ENCODE measurements around the gene SMARCC1.

Gene SMARCC1

DNA sequence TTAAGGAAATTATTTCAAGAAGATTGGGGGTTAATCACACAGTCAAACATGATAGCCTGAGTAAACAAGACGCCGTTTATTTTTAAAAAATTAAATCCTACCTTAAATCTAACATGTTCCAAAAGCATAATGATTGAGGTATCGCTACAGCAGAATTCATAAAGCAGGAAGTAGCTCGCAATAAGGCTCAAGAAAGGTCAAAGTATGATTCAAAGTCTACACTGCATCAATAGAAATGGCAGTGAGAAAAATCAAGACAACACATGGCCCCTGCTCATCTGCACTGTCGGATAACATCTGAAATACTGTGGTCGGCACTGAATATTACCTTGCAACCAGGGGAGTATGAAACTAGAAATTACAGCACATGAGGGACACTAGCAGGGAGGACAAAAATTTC, 93.2 kb downstream of the SMARCC1 start:
- TF ChIP-seq SUZ12 (IDR thresholded peaks at IDR 0.05; ENCODE audit: extremely low read depth, insufficient read depth, insufficient read length) (no peak), YY1 (IDR thresholded peaks at IDR 0.05; ENCODE audit: insufficient read depth, insufficient read length) (no peak), ZNF274 (IDR thresholded peaks at IDR 0.05; ENCODE audit: low read depth, low read length) (no peak)
- no peak overlapping the region for H3K9ac ChIP-seq (ENCODE audit: insufficient read length, low read depth)
- H3K4me1 ChIP-seq (ENCODE audit: insufficient read depth, insufficient read length), result no peaks in the 10 kb centered on the region
- no peaks in the 10 kb centered on the region for H3K9me3 ChIP-seq (ENCODE audit: insufficient read depth, low read length)
- H3K4me3 ChIP-seq (ENCODE audit: insufficient read length, low read depth), result no peak overlapping the region
- DNase-seq (ENCODE audit: low read depth, low spot score), result no peak
- no peaks in the 10 kb centered on the region for H3K27me3 ChIP-seq (ENCODE audit: insufficient read depth, insufficient read length)
- H3K36me3 ChIP-seq (ENCODE audit: insufficient read depth, insufficient read length, low read length), result peaks cover 93% of the 10 kb centered on the region

DNA sequence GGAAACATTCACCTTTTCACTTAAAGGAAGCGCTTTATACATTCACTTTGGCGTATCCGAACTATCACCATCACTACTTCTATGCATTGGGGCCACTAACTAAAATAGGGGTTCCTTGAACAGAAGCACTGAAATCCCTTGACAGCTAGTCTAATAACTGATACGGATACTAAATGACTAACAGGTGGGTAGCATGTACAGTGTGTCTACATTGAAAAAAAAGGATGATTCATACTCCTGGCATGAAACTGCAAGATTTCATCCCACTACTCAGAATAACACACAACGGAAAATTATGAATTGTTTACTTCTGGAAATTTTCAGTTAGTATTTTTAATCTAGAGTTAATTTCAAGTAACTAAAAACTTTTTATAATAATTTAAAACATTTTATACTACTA, 96.7 kb downstream of the SMARCC1 start:
- no peaks in the 10 kb centered on the region for H3K27me3 ChIP-seq (ENCODE audit: insufficient read depth, insufficient read length)
- H3K4me1 ChIP-seq (ENCODE audit: insufficient read depth, insufficient read length), result no peaks in the 10 kb centered on the region
- no peak overlapping the region for H3K4me3 ChIP-seq (ENCODE audit: insufficient read length, low read depth)
- H3K9me3 ChIP-seq (ENCODE audit: insufficient read depth, low read length), result no peaks in the 10 kb centered on the region
- H3K9ac ChIP-seq (ENCODE audit: insufficient read length, low read depth), result no peak overlapping the region
- peaks cover 78% of the 10 kb centered on the region for H3K36me3 ChIP-seq (ENCODE audit: insufficient read depth, insufficient read length, low read length)
- no peak for DNase-seq (ENCODE audit: low read depth, low spot score)
- TF ChIP-seq YY1 (IDR thresholded peaks at IDR 0.05; ENCODE audit: insufficient read depth, insufficient read length) (no peak), SUZ12 (IDR thresholded peaks at IDR 0.05; ENCODE audit: extremely low read depth, insufficient read depth, insufficient read length) (no peak), ZNF274 (IDR thresholded peaks at IDR 0.05; ENCODE audit: low read depth, low read length) (no peak)

DNA sequence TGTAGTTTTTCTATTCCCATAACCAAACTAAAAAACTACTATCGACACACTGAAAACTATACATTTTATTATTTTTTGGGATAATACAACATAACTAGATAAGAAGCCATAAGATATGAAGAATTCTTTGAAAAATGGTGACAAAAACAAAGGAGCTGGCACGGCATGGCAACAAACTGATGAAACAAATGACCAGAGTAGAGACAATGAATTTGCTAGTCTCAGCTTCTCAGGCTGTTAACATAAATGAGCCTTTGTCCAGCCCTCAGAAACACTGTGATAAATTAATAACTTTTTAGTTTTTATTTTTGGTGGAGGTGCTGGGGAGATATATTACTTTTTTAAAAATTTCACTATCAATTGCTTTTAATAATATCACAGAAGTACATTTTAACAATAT, 100.7 kb downstream of the SMARCC1 start:
- peaks cover 78% of the 10 kb centered on the region for H3K36me3 ChIP-seq (ENCODE audit: insufficient read depth, insufficient read length, low read length)
- no peaks in the 10 kb centered on the region for H3K27me3 ChIP-seq (ENCODE audit: insufficient read depth, insufficient read length)
- no peak overlapping the region for H3K4me3 ChIP-seq (ENCODE audit: insufficient read length, low read depth)
- H3K4me1 ChIP-seq (ENCODE audit: insufficient read depth, insufficient read length), result no peaks in the 10 kb centered on the region
- no peak for DNase-seq (ENCODE audit: low read depth, low spot score)
- H3K9ac ChIP-seq (ENCODE audit: insufficient read length, low read depth), result no peak overlapping the region
- no peaks in the 10 kb centered on the region for H3K9me3 ChIP-seq (ENCODE audit: insufficient read depth, low read length)
- TF ChIP-seq ZNF274 (IDR thresholded peaks at IDR 0.05; ENCODE audit: low read depth, low read length) (no peak), YY1 (IDR thresholded peaks at IDR 0.05; ENCODE audit: insufficient read depth, insufficient read length) (no peak), SUZ12 (IDR thresholded peaks at IDR 0.05; ENCODE audit: extremely low read depth, insufficient read depth, insufficient read length) (no peak)

DNA sequence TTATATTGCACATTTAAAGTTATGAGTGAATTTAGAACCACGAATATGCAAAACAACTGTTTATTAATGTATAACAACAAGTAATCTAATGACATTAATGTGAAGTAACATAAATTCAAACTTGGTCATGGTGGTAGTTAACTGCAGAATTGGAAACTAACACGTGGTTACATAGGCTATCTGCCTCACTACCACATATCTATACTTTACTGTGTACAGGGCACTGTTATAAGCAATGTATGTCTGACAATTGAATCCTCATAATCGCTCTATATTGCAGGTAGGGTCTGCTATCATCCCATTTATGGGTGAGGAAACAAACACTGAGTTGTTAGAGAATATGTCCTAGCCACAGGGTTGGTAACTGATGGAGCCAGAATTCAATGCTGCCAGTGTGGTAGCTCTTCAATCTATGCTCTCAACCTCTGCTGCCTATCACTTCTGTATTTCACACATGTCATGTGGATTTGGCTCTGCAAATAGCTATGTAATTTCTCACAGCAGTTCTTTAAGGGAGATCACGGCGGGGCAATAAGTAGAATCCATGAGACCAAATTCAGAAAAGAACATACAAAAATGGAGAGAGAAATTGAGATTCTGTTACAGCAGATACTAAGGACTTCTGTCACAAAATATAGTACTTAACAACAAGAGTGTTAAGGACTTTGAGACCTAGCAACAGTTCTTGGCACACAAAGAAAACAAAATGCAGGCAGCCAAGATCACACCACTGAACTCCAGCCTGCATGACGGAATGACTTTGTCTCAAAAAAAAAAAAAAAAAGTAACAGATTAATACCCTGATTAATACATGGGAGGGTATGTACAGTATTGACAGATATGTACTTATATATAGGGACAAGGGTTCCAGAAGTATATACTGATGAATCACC, 103.0 kb downstream of the SMARCC1 start:
- TF ChIP-seq ZNF274 (IDR thresholded peaks at IDR 0.05; ENCODE audit: low read depth, low read length) (no peak), YY1 (IDR thresholded peaks at IDR 0.05; ENCODE audit: insufficient read depth, insufficient read length) (no peak), SUZ12 (IDR thresholded peaks at IDR 0.05; ENCODE audit: extremely low read depth, insufficient read depth, insufficient read length) (no peak)
- Histone ChIP-seq H3K27me3 (ENCODE audit: insufficient read depth, insufficient read length) (no peaks in the 10 kb centered on the region), H3K4me1 (ENCODE audit: insufficient read depth, insufficient read length) (no peaks in the 10 kb centered on the region), H3K9ac (ENCODE audit: insufficient read length, low read depth) (no peak overlapping the region), H3K36me3 (ENCODE audit: insufficient read depth, insufficient read length, low read length) (peaks cover 78% of the 10 kb centered on the region), H3K4me3 (ENCODE audit: insufficient read length, low read depth) (no peak overlapping the region), H3K9me3 (ENCODE audit: insufficient read depth, low read length) (no peaks in the 10 kb centered on the region)
- DNase-seq (ENCODE audit: low read depth, low spot score), result no peak

DNA sequence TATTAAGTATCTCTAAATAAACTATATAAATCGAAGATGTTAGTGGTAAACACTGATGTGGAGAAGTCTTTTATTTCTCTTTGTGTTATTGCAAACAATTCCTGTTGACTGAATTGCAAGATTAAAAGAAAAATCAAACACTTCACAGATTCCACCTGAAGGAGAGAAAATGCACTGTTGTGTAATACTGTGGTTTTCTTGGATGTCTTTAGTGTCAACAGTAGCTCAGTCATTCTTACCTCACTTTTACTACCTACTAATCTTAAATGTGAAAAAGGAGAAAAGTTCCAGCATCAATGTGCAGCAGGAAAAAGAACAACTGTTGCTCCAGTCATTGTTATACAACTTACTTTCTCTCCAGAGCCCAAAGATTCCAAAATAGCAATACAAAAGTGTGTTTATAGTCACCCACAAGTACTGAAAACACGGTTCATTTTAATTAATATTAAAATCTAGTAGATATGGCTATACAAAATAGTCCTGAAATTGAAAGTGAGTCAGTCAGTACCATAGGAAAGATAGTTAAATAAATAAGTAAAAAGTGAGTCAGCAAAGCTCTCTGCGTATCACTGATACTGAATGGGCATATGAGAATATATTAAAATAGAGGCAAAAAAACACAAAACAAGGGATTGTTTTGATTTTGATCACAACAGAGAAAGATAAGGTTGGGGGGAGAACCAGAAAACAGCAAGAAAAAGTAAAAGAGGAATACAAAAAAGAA, 112.5 kb downstream of the SMARCC1 start:
- H3K9me3 ChIP-seq (ENCODE audit: insufficient read depth, low read length), result no peaks in the 10 kb centered on the region
- H3K4me1 ChIP-seq (ENCODE audit: insufficient read depth, insufficient read length), result no peaks in the 10 kb centered on the region
- no peak overlapping the region for H3K4me3 ChIP-seq (ENCODE audit: insufficient read length, low read depth)
- no peak for TF ChIP-seq YY1 (IDR thresholded peaks at IDR 0.05; ENCODE audit: insufficient read depth, insufficient read length)
- TF ChIP-seq SUZ12 (IDR thresholded peaks at IDR 0.05; ENCODE audit: extremely low read depth, insufficient read depth, insufficient read length), result no peak
- no peak for TF ChIP-seq ZNF274 (IDR thresholded peaks at IDR 0.05; ENCODE audit: low read depth, low read length)
- H3K9ac ChIP-seq (ENCODE audit: insufficient read length, low read depth), result no peak overlapping the region
- no peaks in the 10 kb centered on the region for H3K27me3 ChIP-seq (ENCODE audit: insufficient read depth, insufficient read length)
- H3K36me3 ChIP-seq (ENCODE audit: insufficient read depth, insufficient read length, low read length), result peaks cover 52% of the 10 kb centered on the region
- no peak for DNase-seq (ENCODE audit: low read depth, low spot score)

DNA sequence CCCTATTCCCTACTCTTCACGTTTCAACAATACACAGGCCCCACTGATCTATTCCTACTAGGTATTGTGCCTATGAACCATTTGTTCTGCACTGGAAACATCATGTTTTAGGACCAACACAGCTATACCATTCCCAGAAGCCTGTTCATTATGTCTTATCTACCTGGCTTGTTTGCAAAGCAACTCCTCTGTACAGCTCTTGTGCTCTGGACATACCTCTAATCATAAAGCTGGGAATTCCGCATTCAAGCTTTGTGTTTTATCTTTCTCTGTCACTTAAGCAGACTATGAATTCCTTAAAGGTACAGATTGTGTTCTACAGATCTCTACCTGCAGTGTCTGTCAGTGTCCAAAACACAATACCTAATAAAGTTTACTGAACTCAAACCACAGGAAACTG, 115.6 kb downstream of the SMARCC1 start:
- H3K4me1 ChIP-seq (ENCODE audit: insufficient read depth, insufficient read length), result no peaks in the 10 kb centered on the region
- no peak for DNase-seq (ENCODE audit: low read depth, low spot score)
- H3K27me3 ChIP-seq (ENCODE audit: insufficient read depth, insufficient read length), result no peaks in the 10 kb centered on the region
- H3K4me3 ChIP-seq (ENCODE audit: insufficient read length, low read depth), result no peak overlapping the region
- no peak for TF ChIP-seq YY1 (IDR thresholded peaks at IDR 0.05; ENCODE audit: insufficient read depth, insufficient read length)
- TF ChIP-seq ZNF274 (IDR thresholded peaks at IDR 0.05; ENCODE audit: low read depth, low read length), result no peak
- TF ChIP-seq SUZ12 (IDR thresholded peaks at IDR 0.05; ENCODE audit: extremely low read depth, insufficient read depth, insufficient read length), result no peak
- H3K9me3 ChIP-seq (ENCODE audit: insufficient read depth, low read length), result no peaks in the 10 kb centered on the region
- peaks cover 51% of the 10 kb centered on the region for H3K36me3 ChIP-seq (ENCODE audit: insufficient read depth, insufficient read length, low read length)
- no peak overlapping the region for H3K9ac ChIP-seq (ENCODE audit: insufficient read length, low read depth)

DNA sequence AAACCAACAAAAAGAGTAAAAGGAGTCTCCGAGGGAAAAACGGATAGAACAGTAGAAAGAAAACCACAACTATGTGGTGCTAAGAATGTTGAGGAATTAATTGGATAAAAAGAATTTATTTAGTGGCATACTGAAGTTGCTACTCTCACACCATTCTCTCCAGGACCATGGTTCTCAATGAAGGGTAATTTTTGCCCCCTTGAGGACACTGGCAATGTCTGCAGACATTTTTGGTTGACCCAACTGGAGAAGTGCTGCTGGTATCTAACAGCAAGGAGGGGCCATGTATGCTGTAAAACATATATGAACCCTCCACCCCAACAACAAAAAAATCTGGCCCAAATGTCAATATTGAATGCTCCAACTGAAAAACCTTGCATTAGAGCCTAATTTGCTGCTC, 117.2 kb downstream of the SMARCC1 start:
- Histone ChIP-seq H3K9me3 (ENCODE audit: insufficient read depth, low read length) (peaks cover 3% of the 10 kb centered on the region; the same call in 1 of the 2 replicates), H3K4me3 (ENCODE audit: insufficient read length, low read depth) (no peak overlapping the region), H3K9ac (ENCODE audit: insufficient read length, low read depth) (no peak overlapping the region), H3K27me3 (ENCODE audit: insufficient read depth, insufficient read length) (no peaks in the 10 kb centered on the region), H3K4me1 (ENCODE audit: insufficient read depth, insufficient read length) (no peaks in the 10 kb centered on the region), H3K36me3 (ENCODE audit: insufficient read depth, insufficient read length, low read length) (peaks cover 43% of the 10 kb centered on the region)
- TF ChIP-seq SUZ12 (IDR thresholded peaks at IDR 0.05; ENCODE audit: extremely low read depth, insufficient read depth, insufficient read length) (no peak), ZNF274 (IDR thresholded peaks at IDR 0.05; ENCODE audit: low read depth, low read length) (no peak), YY1 (IDR thresholded peaks at IDR 0.05; ENCODE audit: insufficient read depth, insufficient read length) (no peak)
- DNase-seq (ENCODE audit: low read depth, low spot score), result peak; percentile 32

Data from NT2/D1 (cell line).